NCI-H345 (cell line): Measurements from ENCODE around the gene KPNA1.

Experiments used
- DNase-seq: peaks from one replicate; lab custom pipeline; 2025; lab: John Stamatoyannopoulos, UW

KPNA1 gene

GRCh38 chr3:122514123-122515019 is at the start of gene KPNA1:
KPNA1 (minus strand) TSS chr3:122514939; CDS start chr3:122496565, 18,374 bp downstream.
- peak; percentile 81 for DNase-seq

DNA sequence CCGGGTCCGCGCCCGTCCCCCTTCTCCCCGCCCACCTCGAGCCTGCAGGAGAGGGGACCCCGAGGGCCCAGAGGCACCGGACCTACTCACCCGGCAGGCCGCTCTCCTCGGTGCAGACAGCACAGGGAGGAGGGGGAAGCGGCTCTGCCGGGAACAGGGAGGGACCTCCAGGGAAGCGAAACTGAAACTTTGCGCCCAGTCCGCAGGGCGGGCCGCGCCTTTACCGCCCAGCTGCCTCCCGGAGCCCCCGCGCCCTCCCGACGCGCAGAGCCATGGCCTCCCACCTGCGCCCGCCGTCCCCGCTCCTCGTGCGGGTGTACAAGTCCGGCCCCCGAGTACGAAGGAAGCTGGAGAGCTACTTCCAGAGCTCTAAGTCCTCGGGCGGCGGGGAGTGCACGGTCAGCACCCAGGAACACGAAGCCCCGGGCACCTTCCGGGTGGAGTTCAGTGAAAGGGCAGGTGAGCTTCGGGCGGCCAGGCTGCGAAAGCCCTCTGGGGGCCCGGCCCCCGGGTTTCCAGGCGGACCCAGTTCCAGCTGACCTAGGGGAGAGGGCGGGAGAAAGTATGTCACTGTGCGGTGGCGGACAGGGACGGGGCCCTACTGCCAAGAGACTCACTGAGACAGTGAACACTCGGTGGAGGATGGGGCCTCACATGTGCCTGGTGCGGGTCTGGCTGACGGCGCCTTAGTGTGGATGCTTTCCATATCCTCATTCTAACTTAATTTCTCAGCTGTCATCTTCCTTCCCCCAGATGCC is 49.6 kb upstream of the KPNA1 start, which contains the start of the genes DTX3L and PARP9:
TSS of gene DTX3L (plus strand) at position 184 of the 758 bp plus-strand sequence. CDS start at position 273, 89 bp downstream.
TSS of gene PARP9 (minus strand) at position 146 of the 758 bp plus-strand sequence. CDS start 4,680 bp downstream, outside the sequence.
- DNase-seq: peak; percentile 57

DNA sequence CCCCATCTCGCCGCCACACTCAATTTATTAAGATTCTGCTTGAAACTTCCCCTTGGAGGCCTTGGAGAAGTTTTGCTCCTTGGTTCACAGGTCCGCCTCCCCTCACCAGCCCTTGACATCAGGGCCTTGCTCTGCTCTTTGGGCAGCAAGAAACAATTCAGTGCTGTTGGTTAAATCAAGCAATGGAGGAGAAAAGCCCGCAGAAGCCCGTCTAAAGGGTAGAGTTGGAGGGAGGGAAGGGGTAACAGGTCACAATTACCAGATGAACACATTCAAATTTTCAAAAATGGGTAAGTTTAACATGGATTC is 48.9 kb upstream of the KPNA1 start:
- DNase-seq: peak; percentile 5

DNA sequence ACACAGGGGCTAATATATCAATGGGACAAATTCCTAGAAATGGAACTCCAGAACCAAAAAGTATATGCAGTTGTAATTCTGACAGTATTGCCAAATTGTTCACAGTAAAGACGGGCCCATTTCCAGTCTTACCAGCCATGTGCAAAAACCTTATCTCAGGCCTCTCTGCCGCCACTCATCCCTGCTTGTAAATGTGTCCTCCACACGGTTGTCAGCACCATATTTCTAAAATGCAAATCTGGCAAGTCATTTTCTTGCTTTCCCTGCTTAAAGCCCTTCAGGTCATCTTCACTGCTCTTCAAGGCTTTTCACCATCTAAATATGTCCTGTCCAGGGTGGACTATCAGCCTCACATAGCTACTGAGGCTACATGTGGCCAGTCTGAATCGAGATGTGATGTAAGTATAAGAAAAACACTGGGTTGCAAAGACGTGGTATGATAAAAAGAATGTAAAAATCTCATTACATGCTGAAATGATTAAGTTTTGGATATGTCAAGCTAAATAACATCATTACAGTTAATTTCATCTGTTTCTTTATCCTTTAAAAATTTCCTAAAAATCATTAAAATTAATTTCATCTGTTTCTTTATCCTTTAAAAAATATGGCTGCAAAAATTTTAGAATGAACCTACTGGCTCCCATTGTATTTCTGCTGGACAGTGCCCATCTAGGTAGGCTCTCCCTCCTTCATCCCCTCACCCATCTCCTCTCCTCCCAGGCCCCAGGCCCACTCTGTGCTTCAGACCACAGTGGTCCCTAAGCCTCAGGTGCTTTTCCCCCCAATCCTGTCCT is 48.4 kb upstream of the KPNA1 start:
- DNase-seq: no peak

- DNase-seq: peak; percentile 40
Observed at GRCh38 chr3:122560680-122561079, 45.9 kb upstream of the KPNA1 start.

DNA sequence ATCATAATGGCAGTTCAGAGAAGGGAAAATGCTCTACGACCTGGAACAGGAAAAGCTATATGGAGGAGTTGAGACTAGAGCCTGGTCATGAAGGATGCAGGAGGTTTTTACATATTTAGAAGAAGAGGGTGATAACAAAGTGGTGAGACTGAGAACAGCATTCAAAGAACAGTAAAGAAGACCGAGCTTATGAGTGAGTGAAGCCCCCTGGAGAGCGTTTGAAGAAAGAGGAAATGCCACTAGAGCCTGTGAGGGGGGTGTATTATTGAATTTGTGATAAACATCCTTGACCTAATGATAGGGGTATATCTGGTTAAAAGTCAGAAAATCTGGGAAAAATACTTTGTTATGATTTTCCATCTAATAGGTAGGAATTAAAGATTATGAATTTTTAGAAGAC is 45.2 kb upstream of the KPNA1 start:
- DNase-seq: no peak

DNA sequence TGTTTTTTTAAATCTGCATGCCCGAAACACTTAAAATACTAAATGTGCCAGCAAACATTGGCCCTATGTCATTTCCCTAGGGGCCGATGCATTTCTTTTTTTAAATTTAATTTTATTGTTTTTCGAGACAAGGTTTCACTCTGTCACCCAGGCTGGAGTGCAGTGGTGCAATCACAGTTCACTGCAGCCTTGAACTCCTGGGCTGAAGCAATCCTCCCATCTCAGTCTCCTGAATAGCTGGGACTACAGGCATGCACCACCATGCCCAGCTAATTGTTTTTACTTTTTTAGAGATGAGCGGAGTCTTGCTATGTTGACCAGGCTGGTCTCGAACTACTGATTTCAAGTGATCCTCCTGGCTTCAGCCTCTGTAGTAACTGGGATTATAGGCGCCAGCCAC is 43.9 kb upstream of the KPNA1 start:
- no peak for DNase-seq

GRCh38 chr3:122557356-122557755 is 42.6 kb upstream of the KPNA1 start:
- DNase-seq: no peak

- DNase-seq: no peak
Observed at GRCh38 chr3:122555275-122556071, 40.7 kb upstream of the KPNA1 start.

- DNase-seq: no peak
Observed at GRCh38 chr3:122553171-122553570, 38.4 kb upstream of the KPNA1 start.

DNA sequence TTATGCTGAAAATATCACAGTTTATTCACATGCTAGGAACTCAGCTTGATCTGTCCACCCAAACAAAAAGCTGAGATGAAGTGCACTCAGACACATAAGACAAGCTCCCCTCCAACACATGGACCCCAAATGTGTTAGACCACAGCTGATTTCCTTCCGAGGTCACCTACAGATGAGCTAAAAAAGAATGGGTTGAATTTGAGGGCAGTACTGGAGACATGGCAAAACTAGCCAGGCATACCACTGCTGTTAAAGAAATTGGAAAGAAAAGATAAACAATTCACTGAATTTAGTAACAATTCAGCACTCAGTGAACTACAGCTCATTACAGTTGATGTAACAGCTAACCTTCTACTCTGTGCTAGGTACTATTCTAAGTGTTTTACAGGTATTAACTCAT is 33.9 kb upstream of the KPNA1 start:
- DNase-seq: no peak

GRCh38 chr3:122548076-122548475 is 33.3 kb upstream of the KPNA1 start:
- DNase-seq: no peak

DNA sequence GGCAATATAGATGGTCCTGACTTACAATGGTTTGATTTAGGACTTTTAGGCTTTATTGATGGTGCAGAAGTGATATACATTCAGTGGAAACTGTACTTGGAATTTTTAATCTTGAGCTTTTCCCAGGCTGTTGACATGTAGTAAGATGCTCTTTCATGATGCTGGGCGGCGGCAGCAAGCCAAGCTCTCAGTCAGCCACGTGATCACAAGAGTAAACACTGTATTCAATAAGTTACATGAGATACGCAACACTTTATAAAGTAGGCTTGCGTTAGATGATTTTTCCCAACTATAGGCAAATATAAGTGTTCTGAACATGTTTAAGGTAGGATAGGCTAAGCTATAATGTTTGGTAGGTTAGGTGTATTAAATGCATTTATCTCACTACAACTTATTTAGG is 31.4 kb upstream of the KPNA1 start:
- no peak for DNase-seq

DNA sequence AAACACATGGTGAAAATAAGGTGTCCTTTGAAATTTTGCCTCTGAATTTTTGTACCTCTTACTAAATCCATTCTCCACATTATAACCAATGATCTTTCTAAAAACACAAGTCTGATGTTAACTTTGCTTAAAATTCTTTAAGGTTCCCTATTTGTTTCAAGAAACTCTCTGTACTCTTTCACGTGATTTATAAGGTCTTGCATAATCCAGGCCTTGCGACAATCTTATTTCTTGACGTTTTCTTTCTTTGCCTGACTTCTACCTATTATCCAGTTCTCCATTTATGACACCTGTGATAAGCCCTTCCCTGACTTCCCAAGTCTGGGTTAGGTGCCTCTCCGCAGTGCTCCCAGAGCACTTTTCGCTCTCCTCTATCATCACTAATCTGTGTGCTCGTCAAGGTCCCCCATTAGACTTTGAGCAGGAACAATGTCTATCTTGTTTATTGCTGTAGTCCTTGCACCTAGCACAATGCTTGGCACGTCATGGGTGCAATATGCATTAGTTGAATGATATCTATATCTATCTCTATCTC is 24.3 kb upstream of the KPNA1 start:
- DNase-seq: no peak

DNA sequence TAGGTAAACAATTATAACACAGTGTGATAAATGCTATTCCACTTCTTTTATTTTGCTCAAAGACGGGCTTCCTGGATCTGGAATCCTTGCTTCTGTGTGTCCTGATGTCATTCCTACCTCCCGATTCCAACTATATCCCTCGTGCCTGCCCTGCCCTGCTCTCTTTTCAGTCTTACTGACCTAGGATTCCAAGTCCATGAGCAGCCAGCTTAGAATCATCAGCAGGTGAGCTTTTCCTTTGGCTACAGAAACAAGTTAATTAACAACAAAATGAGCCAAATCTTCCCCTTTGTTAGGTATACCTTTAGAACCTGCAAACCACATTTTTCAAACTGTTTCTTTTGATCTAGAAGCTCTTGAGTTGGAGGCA is 21.9 kb upstream of the KPNA1 start:
- DNase-seq: no peak

GRCh38 chr3:122535964-122536631 is 21.4 kb upstream of the KPNA1 start:
- DNase-seq: no peak

DNA sequence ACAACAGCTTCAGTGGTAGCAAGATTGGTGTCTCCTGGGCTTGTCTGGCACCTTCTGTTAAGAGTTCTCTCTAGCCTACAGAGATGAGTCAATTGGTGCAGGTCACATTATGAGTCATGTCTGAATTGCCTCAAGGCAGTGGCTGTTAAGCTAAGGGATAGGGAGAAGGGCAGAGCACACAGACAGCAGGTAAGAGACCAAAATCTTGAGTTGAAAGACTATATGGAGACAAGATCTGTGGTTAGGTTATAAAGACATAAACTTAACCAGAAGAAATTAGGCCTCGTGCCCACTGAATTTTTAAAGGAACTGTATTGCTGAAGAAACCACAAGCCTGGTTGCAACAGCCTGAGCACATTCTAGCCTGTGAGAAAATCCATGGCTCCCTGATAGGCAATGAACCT is 19.2 kb upstream of the KPNA1 start:
- DNase-seq: no peak

DNA sequence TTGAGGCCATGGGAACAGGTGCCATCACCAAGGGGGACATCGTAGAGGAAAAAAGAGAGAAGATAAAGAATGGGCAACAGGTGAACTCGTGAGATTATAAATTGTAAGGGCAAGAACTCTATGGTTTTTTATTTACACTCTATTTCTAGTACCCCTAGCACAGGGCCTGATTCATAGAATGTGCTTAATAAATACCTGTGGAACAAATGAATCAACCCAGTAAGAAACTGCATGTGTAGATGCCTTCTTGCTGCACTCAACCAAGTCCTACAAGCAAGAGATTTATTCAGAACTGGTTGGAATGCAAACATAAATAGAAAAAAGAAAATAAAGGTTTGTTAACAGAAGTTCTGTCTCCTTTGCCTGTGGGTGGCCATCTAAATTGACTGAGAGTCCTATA is 18.7 kb upstream of the KPNA1 start:
- no peak for DNase-seq

- no peak for DNase-seq
Observed at GRCh38 chr3:122530164-122530563, 15.4 kb upstream of the KPNA1 start.

DNA sequence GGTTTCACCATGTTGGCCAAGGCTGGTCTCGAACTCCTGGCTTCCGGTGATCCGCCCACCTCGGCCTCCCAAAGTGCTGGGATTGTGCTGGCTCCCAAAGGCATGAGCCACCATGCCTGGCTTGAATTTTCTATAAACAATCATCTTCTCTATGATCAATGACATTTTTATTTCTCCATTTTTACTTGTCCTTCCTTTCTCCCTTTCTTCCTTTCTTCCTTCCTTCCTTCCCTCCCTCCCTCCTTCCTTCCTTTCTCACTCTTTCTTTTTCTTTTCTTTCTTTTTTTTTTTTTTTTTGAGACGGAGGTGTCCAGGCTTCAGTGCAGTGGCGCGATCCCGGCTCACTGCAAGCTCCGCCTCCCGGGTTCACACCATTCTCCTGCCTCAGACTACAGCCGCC is 8.6 kb upstream of the KPNA1 start:
- DNase-seq: no peak

DNA sequence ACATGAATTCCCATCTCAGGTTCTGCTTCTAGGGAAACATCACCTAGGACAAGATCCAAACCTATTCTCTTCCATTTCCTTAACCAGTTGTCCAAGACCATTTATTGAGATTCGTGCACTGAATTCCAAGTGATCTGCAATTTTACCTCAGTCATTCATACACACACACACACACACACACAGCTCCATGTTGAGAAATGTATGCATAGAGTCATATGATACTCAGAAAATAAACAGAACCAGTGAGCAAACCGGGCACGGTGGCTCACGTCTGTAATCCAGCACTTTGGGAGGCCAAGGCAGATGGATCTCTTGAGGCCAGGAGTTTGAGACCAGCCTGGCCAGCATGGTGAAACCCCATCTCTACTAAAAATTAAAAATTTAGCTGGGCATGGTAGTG is 6.1 kb upstream of the KPNA1 start:
- DNase-seq: no peak
